GM12878 (cell line): ENCODE data around the gene DDX49. TPM values are rescaled to one million over a fixed set of nuclear protein-coding genes. Genes with fewer than 3 reads are reported as not detected.

Experiments
- ATF3 ChIP-seq: IDR thresholded peaks from 2 replicates; pipeline ENCODE4 v1.6.1; 2011; ENCODE audit warnings: low read depth, mild to moderate bottlenecking, low read length, moderate library complexity, borderline replicate concordance; ENCODE audit errors: extremely low read depth
- BCL11A ChIP-seq: IDR thresholded peaks from 2 replicates; pipeline ENCODE4 v1.6.1; 2011; ENCODE audit warnings: low read depth, low read length
- BHLHE40 ChIP-seq, 2 experiments: fragments of 450-650 bp in 1 of 2; IDR thresholded peaks; 2 replicates each; pipeline ENCODE4 v1.6.1; 2011 to 2017; ENCODE audit warnings: low read depth in 2 of 2, borderline replicate concordance in 1 of 2, improper control_type of control experiment in 1 of 2, low read length in 1 of 2, mild to moderate bottlenecking in 1 of 2
- BMI1 ChIP-seq: fragments of 450-650 bp; IDR thresholded peaks from 2 replicates; pipeline ENCODE4 v1.6.1; 2016; ENCODE audit warnings: mild to moderate bottlenecking, moderate library complexity, borderline replicate concordance
- CBFB ChIP-seq: IDR thresholded peaks from 2 replicates; pipeline ENCODE4 v1.6.1; 2016; ENCODE audit warnings: antibody characterized with exemption, low read depth
- CHD1 ChIP-seq: IDR thresholded peaks from 2 replicates; pipeline ENCODE4 v1.6.1; 2012; ENCODE audit warnings: low read depth, low read length, improper control_type of control experiment
- CHD4 ChIP-seq: fragments of 200-600 bp; sonication (generic); IDR thresholded peaks from 2 replicates; pipeline ENCODE4 v1.6.1; 2016; ENCODE audit warnings: mild to moderate bottlenecking
- FOXM1 ChIP-seq: IDR thresholded peaks from 2 replicates; pipeline ENCODE4 v1.6.1; 2012; ENCODE audit warnings: low read depth, mild to moderate bottlenecking, inconsistent platforms, low read length, moderate library complexity
- GATAD2B ChIP-seq: fragments of 450-650 bp; conservative IDR thresholded peaks from 2 replicates; pipeline ENCODE4 v1.6.1; 2017; ENCODE audit warnings: low read depth, mild to moderate bottlenecking, moderate library complexity
- HCFC1 ChIP-seq: fragments of 150-350 bp; IDR thresholded peaks from 2 replicates; pipeline ENCODE4 v1.6.1; 2014; ENCODE audit warnings: low read length
- HDAC2 ChIP-seq: fragments of 200-600 bp; sonication (generic); IDR thresholded peaks from 2 replicates; pipeline ENCODE4 v1.6.1; 2017
- IRF3 ChIP-seq: fragments of 450-650 bp; IDR thresholded peaks from 2 replicates; pipeline ENCODE4 v1.6.1; 2014; ENCODE audit warnings: mild to moderate bottlenecking
- MEF2B ChIP-seq: fragments of 450-650 bp; IDR thresholded peaks from 2 replicates; pipeline ENCODE4 v1.6.1; 2018; ENCODE audit warnings: mild to moderate bottlenecking, moderate library complexity; ENCODE audit not compliant: partially characterized antibody, poor library complexity, severe bottlenecking
- POLR2AphosphoS2 ChIP-seq: IDR thresholded peaks from 2 replicates; pipeline ENCODE4 v1.6.1; 2011; ENCODE audit warnings: low read depth, mild to moderate bottlenecking, low read length, improper control_type of control experiment, moderate library complexity
- POU2F2 ChIP-seq: IDR thresholded peaks from 3 replicates; pipeline ENCODE4 v1.6.1; 2011; ENCODE audit warnings: low read depth, mild to moderate bottlenecking, low read length, borderline replicate concordance
- STAT1 ChIP-seq: fragments of 450-650 bp; conservative IDR thresholded peaks from 2 replicates; pipeline ENCODE4 v1.6.1; 2014; ENCODE audit warnings: antibody characterized with exemption, mild to moderate bottlenecking
- TCF12 ChIP-seq: IDR thresholded peaks from 2 replicates; pipeline ENCODE4 v1.6.1; 2011; ENCODE audit warnings: low read depth, mild to moderate bottlenecking, low read length
- USF2 ChIP-seq: IDR thresholded peaks from 2 replicates; pipeline ENCODE4 v1.6.1; 2011; ENCODE audit warnings: low read depth, low read length, improper control_type of control experiment, borderline replicate concordance
- WRNIP1 ChIP-seq: IDR thresholded peaks from 2 replicates; pipeline ENCODE4 v1.6.1; 2011; ENCODE audit warnings: low read depth, low read length, improper control_type of control experiment, borderline replicate concordance
- YY1 ChIP-seq: IDR thresholded peaks from 2 replicates; pipeline ENCODE4 v1.6.1; 2011; ENCODE audit warnings: low read depth, mild to moderate bottlenecking, low read length
- ZBTB11 ChIP-seq: fragments of 450-650 bp; formaldehyde crosslinking; IDR thresholded peaks from 2 replicates; pipeline ENCODE4 v1.5.0; 2022; ENCODE audit warnings: mild to moderate bottlenecking, missing genetic modification characterization
- polyA plus RNA-seq, 11 experiments: library from polyadenylated mRNA; depleted of rRNA in 4 of 11; unstranded in 6 of 11; stranded (reverse) in 5 of 11; fragments of >200 nt; fragmentation: Nextera tagmentation in 4 of 11; fragmentation: Illumina TruSeq in 1 of 11; extraction: Ambion mirVana in 4 of 11; extraction: Trizol in 1 of 11; gene quantifications; 1 replicate in 1 of 11; 2 replicates in 10 of 11; pipeline versions ENCODE4 v1.2.1 to v1.2.3, GENCODE V29; 2011 to 2016; ENCODE audit warnings: inconsistent platforms in 2 of 11, missing spikeins in 2 of 11, low read depth in 1 of 11
- total RNA-seq, 4 experiments: library from RNA; depleted of rRNA in 3 of 4; stranded (reverse); fragments of >200 nt in 3 of 4; fragmentation: Illumina TruSeq in 1 of 4; extraction: Trizol in 1 of 4; gene quantifications; 2 replicates each; pipeline versions ENCODE4 v1.2.1 to v1.2.3, GENCODE V29; 2013 to 2021

DDX49 gene
- total and polyA plus RNA-seq, 10 of the 15 experiments (the other 5 are each of a cell fraction or from before 2014, with no cell fraction given), result 0.58 to 102 (median 48.1) TPM

- TF ChIP-seq POLR2AphosphoS2, result peak; percentile 94
- TF ChIP-seq ZBTB11 (CRISPR knock-in tag), result no peak
- TF ChIP-seq STAT1, result peak; percentile 91
- peak; percentile 5 to 66; a peak in 2 of 4 replicates for TF ChIP-seq BHLHE40 (IDR thresholded peaks at IDR 0.05; ENCODE audit: borderline replicate concordance in 1 of 2, low read depth in 2 of 2, low read length in 1 of 2)
- no peak; the same call in 1 of the 2 replicates for TF ChIP-seq FOXM1
- peak; percentile 90; the same call in 2 of the 3 replicates for TF ChIP-seq POU2F2
- TF ChIP-seq IRF3, result peak; percentile 89
- peak; percentile 48 for TF ChIP-seq USF2
- no peak for TF ChIP-seq CHD4
- peak; percentile 87; the same call in 1 of the 2 replicates for TF ChIP-seq CBFB
- TF ChIP-seq YY1, result peak; percentile 94
- no peak for TF ChIP-seq BMI1
- no peak for TF ChIP-seq MEF2B
- TF ChIP-seq ATF3, result peak; percentile 85; the same call in 1 of the 2 replicates
- TF ChIP-seq CHD1, result peak; percentile 86; the same call in 1 of the 2 replicates
- no peak for TF ChIP-seq BCL11A
- TF ChIP-seq GATAD2B, result peak; percentile 36; the same call in 1 of the 2 replicates
- no peak for TF ChIP-seq WRNIP1
- peak; percentile 35; the same call in 1 of the 2 replicates for TF ChIP-seq TCF12
- TF ChIP-seq HDAC2, result peak; percentile 59; the same call in 1 of the 2 replicates
- TF ChIP-seq HCFC1, result peak; percentile 97
Observed at GRCh38 chr19:18919086-18919899, at the start of gene DDX49, which contains the start of gene COPE (continued).
